ENCODE data around the gene POTEH.
"Not testable (repeated sequence)": the region's sequence is repeated elsewhere in the genome, so short reads cannot be mapped to it uniquely, and the experiment has no call there.

The POTEH gene

GRCh38 chr22:15763559-15763958, 73.7 kb downstream of the POTEH start:
- DNase-seq; H3K4me3 ChIP-seq (ENCODE audit: insufficient read depth, low read depth, low read length, poor library complexity, severe bottlenecking); H3K27ac ChIP-seq (ENCODE audit: insufficient read depth, low read length, poor library complexity, severe bottlenecking); H3K4me1 ChIP-seq (ENCODE audit: control insufficient read depth, insufficient read depth, low read length, poor library complexity, severe bottlenecking); H3K36me3 ChIP-seq (ENCODE audit: control insufficient read depth, insufficient read depth, low read length); H3K9me3 ChIP-seq (ENCODE audit: control insufficient read depth, low read length); H3K27me3 ChIP-seq (replicated peaks; ENCODE audit: control insufficient read depth, insufficient read depth, low read length, poor library complexity, severe bottlenecking): not testable (repeated sequence)
